Colon (tissue), 2 donors: ENCODE data around the gene MICAL3.

Experiments used
- FAIRE-seq: peaks from 2 replicates; lab custom pipeline; 2012; peaks lifted over from hg19 to GRCh38; lab: Jason Lieb, UNC
- donor health status: control.
- donor health status: control.

The MICAL3 gene

GRCh38 chr22:17913801-17914347, 110.5 kb downstream of the MICAL3 start:
- FAIRE-seq: no peak

DNA sequence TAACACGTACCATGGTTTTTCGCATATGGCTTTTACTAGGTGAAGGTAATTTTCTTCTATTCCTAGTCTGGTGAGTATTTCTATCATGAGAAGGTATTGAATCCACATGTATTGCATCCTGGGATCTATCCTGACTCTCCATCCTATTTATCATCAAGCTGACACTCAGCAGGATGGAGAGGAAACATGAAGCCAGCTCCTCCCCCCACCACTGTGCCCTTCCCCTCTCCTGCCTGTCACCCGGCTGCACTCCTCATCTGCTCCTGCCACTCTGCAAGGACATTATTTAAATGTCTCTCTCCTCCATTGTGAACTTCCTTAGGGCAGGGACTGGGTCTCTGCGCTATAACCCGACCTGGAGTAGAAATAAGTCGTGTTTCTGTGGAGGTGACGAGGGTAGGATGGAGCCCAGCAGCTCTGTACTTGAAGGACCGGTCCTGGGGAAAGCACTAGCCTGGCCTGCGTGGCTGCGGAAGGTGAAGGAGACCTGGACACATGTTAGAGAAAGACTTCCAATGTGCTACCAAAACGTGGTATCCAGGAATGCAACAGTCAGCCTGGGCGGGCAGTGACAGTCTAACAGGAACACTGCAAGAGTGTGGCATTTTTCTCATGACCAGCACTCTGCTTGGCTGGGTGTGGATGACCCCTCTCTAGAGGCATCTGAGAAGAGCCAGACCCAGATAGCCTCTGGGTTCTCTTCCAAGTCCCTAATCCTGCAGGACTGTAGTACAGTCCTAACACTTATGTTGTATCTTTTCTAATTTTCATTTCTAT, 111.2 kb downstream of the MICAL3 start:
- FAIRE-seq: no peak

DNA sequence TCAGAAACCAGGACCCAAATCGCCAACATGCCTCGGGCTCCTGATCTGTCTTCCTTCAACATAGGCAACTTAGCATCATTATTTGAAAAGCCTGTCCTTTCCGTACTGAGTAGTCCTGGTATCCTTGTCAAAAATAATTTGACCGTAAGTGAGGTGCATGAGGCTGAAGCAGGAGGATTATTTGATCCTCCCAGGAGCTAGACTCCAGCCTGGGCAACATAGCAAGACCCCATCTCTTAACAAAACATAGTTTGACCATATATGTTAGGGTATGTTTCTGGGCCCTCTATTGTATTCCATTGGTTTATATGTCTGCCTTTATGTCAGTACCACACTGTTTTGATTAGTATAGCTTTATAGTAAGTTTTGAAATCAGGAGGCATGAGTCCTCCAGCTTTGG, 112.5 kb downstream of the MICAL3 start:
- FAIRE-seq: no peak

- no peak for FAIRE-seq
Measured at GRCh38 chr22:17911312-17911705, 113.1 kb downstream of the MICAL3 start.

DNA sequence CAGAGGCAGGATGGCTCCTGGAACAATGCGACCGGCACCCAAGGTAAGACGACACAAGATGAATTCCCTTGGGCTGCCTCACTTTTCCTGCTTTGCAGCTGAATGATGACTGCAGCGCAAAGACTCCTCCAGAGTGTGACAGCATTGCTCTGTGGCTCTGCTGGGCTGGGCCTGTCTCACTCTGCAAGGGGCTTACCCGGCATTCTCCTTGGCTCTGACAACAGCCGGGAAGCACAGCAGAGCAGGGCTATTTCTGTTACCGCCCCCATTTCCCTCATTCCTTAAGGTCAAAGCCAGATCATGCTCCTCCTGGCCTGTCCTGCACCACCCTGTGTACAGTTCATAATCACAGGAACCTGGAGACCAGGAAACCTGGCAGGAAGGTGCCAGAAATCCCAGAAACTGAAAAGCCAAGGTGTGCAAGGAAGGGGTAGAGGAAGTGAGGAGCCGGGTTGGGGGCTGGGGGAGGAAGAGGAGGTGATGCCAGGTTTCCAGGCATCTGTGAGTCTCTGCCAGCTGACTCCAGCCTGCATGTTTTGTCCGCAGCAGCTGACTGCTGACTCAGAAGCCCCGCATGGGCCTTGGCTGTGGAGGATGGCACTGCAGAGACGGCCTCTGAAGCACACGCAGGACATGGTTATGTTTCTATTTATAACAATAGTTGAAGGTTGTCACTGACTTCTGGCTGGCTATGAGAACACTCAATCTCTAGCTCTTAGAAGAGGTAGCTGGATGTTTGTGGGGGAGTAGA, 113.6 kb downstream of the MICAL3 start:
- no peak for FAIRE-seq

DNA sequence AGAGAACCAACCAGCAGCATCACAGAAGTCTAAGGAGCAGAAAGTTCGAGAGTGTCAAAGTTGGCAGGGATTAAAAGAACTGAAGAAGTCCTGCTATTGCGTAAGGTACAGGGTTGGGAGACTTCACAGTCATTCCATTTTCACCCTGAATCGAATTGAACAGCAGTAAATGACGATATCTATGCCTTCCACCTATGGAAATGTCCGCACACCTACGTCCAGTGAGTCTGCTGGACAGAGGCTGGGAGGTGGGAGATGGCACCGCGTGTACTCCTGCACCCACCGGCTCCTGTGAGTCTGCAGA, 116.7 kb downstream of the MICAL3 start:
- FAIRE-seq: no peak

- no peak for FAIRE-seq
Measured at GRCh38 chr22:17906978-17907747, 117.2 kb downstream of the MICAL3 start.

- no peak for FAIRE-seq
Measured at GRCh38 chr22:17905445-17905844, 118.9 kb downstream of the MICAL3 start.

DNA sequence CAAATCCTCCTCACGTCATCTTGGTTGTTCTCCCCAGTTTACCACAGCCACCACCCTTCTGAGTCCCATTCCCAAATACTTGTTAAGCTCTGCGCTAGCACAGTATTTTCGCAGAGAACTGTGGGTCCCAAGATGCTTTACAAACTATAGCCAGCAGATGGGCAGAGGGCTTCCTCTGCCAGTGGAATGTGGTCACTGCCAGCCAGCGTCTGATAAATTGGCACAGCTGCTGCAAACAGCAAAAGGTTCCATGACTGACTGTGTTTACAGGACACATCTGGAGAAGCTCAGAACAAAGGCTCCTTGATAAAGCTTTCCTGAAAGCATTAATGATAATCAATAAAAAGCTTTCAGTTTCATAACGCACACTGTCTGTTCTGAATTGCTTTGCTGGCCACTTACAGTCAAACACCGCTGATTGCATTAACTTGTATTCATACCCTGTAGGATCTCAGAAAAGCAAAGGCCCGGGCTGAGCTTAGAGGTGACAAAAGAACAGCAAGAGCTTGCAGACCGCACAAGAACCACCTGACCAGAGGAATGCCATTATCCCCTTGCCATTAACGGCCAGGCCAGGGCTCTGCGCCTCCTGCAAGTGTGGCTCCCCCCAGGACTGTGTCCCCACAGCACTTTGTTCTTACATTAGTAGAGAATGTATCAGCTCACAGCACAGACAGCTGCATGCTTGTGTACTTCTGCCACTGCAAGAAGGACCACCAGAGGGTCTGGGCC, 120.6 kb downstream of the MICAL3 start:
- FAIRE-seq: no peak

DNA sequence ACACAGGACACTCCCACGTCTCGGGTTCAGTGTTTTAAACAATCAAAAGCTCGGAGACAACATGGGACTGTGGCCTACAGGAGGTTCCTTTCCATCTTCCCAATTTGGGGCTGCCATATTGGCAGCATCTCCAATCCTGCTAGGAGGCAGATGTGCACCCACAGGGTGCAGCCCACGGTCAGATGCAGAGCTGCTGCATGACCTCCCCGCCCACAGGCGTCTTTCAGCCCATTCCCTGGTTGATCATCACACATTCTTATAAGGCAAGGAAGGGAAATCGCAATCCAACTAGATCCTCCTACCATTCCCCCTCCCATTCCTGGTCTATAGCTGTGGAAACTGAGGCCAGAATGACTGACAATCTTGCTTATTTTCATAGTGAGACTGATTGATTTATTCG, 121.4 kb downstream of the MICAL3 start:
- no peak for FAIRE-seq

DNA sequence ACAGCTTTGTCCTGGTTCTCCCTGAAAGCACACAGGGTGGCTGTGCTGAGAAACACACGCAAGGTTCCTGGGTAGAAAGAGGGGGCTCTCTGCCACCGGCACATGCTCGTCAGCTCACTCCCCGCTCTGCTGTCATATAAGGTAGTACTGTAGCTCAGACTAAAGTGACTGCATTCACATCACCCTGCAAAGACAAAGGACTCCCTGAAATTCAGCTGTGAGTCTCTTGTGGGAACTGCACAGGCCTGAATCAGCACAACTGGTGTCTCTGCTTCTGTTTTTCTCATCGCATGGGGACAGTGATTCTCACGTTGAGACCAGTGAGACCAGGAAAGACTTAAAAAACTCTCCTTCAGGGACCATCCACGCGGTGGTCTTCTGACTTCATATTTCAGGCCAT, 126.0 kb downstream of the MICAL3 start:
- FAIRE-seq: no peak

DNA sequence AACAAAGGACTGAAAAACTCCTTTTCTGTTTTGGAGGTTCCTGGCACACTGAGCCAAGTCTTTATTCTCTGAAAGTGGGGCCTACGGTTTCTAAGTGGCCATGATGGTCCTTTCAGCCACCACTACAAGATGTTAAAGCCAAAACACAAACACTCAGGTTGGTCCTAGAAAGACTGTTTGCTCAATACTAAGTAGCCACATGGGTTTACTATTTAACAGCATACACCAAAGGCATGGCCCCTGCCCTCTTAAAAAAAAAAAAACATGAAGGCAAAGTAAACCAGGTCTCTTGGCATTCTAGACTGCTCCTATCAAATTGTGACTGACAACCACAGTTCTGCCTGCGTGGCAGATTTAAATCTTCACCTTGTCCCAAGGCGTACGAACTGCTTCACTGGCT, 126.5 kb downstream of the MICAL3 start:
- FAIRE-seq: no peak

GRCh38 chr22:17897426-17897825, 126.9 kb downstream of the MICAL3 start:
- no peak for FAIRE-seq

DNA sequence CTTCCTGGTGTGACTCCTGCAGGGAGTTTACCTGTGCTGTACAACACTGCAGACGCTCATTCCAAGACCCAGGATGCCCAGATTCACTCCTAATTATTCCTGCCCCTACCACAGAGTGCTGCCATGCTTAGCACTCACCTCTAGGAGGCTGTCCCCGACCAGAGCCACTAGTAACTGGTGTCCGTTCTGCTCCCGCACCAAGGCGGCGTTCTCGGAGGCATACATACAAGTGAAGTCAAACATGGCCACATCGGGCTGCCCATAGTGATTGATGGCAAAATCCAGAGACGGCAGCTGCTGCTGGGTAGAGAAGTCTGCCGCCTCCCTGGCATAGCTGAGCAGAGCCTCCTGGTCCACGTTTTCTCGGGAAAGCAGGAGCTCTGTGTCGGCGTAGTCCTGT, 127.8 kb downstream of the MICAL3 start:
- no peak for FAIRE-seq

GRCh38 chr22:17893900-17894535, 130.3 kb downstream of the MICAL3 start:
- FAIRE-seq: no peak

- no peak for FAIRE-seq
Measured at GRCh38 chr22:17892376-17892775, 132.0 kb downstream of the MICAL3 start.

- no peak for FAIRE-seq
Measured at GRCh38 chr22:17891481-17892167, 132.7 kb downstream of the MICAL3 start.

DNA sequence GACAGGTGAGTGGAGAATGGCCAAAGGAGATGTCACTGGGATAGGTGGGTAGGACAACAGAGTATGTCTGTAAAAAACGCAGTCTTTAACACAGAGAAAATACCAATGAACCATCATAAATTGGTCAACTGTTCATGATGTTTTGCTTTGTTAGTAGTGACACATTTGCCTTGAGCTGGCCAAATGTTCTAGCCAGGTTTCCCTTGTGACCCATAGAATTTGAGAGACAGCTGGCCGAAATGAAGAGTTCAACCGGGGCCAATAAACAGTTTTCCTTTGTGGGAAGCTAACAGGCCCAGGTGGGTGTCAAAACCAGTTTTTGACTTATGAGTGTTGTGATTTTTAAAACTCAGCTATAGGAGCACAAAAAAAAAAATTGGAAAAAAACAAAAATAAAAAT, 133.5 kb downstream of the MICAL3 start:
- FAIRE-seq: no peak

DNA sequence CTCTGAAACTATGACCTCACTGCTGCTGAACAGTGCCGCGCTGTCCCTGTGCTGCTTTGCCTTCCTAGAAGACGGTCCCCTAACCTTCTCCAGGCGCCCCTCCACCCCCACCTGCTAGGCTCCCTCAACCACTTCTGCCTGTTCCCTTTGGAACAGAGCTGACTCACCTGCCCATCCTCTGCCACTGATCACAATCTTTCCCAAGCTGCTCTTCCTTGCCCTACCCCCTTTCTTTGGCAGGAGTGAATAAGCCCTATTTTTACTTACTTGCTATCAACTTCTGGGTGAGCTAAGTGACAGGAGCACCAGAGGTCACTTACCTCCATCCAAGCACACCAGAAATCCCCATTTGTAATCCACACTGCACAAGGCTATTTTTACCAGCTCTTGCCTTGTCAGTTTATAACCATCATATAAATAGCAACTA, 134.1 kb downstream of the MICAL3 start:
- no peak for FAIRE-seq

DNA sequence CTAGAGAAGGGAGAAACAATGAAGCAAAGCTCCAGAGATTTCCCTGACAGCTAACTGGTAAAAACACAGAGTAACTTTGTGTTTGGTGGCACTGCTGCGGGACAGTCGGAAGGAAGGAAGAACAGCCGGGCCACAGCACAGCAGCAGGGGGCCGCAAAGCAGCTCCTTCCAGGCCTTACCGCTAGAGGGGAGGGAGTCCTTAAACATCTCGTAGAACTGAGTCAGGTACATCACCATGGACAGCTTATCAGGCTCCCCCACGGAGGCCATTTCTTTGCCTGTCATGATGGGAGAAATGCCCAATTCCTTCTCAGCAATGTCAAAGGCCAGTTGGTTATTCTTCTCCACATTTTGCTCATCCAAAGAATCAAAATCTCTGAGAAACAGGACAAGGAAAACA, 135.5 kb downstream of the MICAL3 start:
- no peak for FAIRE-seq

DNA sequence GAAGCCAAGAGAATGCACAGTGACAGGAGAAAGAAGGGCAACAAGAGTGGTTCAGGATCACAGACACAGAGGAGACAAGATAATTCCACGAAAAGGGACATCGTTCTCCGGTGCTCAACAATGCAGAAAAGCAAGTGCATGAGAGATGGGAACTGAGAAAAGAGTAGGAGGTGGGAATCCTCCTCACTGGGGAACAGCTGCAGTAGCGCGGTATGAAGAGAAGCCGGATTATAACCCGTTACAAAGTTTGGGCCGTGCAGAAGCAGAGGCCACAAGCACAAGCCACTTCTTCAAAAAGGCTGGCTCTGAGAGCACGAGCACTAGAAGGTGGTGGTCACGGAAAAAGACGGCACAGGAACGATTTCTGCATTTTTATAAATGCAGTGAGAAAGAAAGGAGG, 135.9 kb downstream of the MICAL3 start:
- FAIRE-seq: no peak
